Keratinocyte (primary cell): ENCODE measurements around the gene SLC17A7. TPM values are rescaled to one million over a fixed set of nuclear protein-coding genes. Genes with fewer than 3 reads are reported as not detected.

ENCODE experiments used
- DNase-seq: peaks from one replicate; pipeline ENCODE4 v3.0.0-alpha.2; 2011; ENCODE audit warnings: low read depth, missing footprints, low spot score
- FAIRE-seq: peaks from 2 replicates; lab custom pipeline; 2011; peaks lifted over from hg19 to GRCh38; lab: Jason Lieb, UNC
- H2AFZ ChIP-seq: 2 replicates; pipeline ENCODE4 v1.6.0; 2012; ENCODE audit warnings: low read length, control low read depth, inconsistent platforms; ENCODE audit not compliant: control insufficient read depth
- H3K27ac ChIP-seq: 2 replicates; pipeline ENCODE4 v1.5.1; 2011; ENCODE audit warnings: low read length; ENCODE audit not compliant: control insufficient read depth, insufficient read depth
- H3K27me3 ChIP-seq: 3 replicates; pipeline ENCODE4 v1.6.0; 2011; ENCODE audit warnings: low read length; ENCODE audit not compliant: control insufficient read depth, insufficient read depth; ENCODE audit errors: extremely low read depth
- H3K36me3 ChIP-seq, 2 experiments: 2 replicates in 1 of 2; 3 replicates in 1 of 2; pipeline ENCODE4 v1.5.1; 2011; ENCODE audit warnings: low read length in 2 of 2, mild to moderate bottlenecking in 1 of 2; ENCODE audit not compliant: control insufficient read depth in 2 of 2, insufficient read depth in 2 of 2; ENCODE audit errors: extremely low read depth in 1 of 2
- H3K4me1 ChIP-seq: 3 replicates; pipeline ENCODE4 v1.5.1; 2011; ENCODE audit warnings: low read length; ENCODE audit not compliant: control insufficient read depth, insufficient read depth; ENCODE audit errors: extremely low read depth
- H3K4me2 ChIP-seq: 3 replicates; pipeline ENCODE4 v1.6.0; 2011; ENCODE audit warnings: low read depth, low read length; ENCODE audit not compliant: control insufficient read depth, insufficient read depth; ENCODE audit errors: extremely low read depth
- H3K4me3 ChIP-seq, 3 experiments: fragments of 200-600 bp in 1 of 3; sonication (generic) in 1 of 3; 2 replicates in 2 of 3; 3 replicates in 1 of 3; pipeline ENCODE4 v1.5.1; 2011 to 2016; ENCODE audit warnings: low read length in 3 of 3, mild to moderate bottlenecking in 3 of 3, control low read depth in 2 of 3, inconsistent platforms in 1 of 3, low read depth in 1 of 3, mixed read lengths in 1 of 3, mixed run types in 1 of 3, moderate library complexity in 1 of 3; ENCODE audit not compliant: control insufficient read depth in 2 of 3, insufficient read depth in 2 of 3; ENCODE audit errors: extremely low read depth in 1 of 3
- H3K79me2 ChIP-seq: 2 replicates; pipeline ENCODE4 v1.6.0; 2012; ENCODE audit warnings: low read length; ENCODE audit not compliant: control insufficient read depth, insufficient read depth
- H3K9ac ChIP-seq: 3 replicates; pipeline ENCODE4 v1.6.0; 2011; ENCODE audit warnings: low read length; ENCODE audit not compliant: control insufficient read depth, insufficient read depth; ENCODE audit errors: extremely low read depth
- H3K9me1 ChIP-seq: 3 replicates; pipeline ENCODE4 v1.6.0; 2011; ENCODE audit warnings: low read length; ENCODE audit not compliant: control insufficient read depth, insufficient read depth; ENCODE audit errors: extremely low read depth
- H3K9me3 ChIP-seq: 2 replicates; pipeline ENCODE4 v1.5.1; 2012; ENCODE audit warnings: low read depth, low read length; ENCODE audit not compliant: control insufficient read depth
- H4K20me1 ChIP-seq: 3 replicates; pipeline ENCODE4 v1.6.0; 2011; ENCODE audit warnings: low read length; ENCODE audit not compliant: control insufficient read depth, insufficient read depth; ENCODE audit errors: extremely low read depth
- CTCF ChIP-seq, 3 experiments: IDR thresholded peaks in 1 of 3; conservative IDR thresholded peaks in 1 of 3; optimal IDR thresholded peaks in 1 of 3; 2 replicates in 2 of 3; 3 replicates in 1 of 3; pipeline versions ENCODE3 to v1.5.1; 2011; ENCODE audit warnings: low read length in 3 of 3, mild to moderate bottlenecking in 3 of 3, moderate library complexity in 2 of 3, control low read depth in 1 of 3, inconsistent platforms in 1 of 3; ENCODE audit not compliant: insufficient read depth in 2 of 3; ENCODE audit errors: extremely low read depth in 1 of 3
- EZH2 ChIP-seq: IDR thresholded peaks from one replicate; pipeline ENCODE4 v1.6.1; 2012; ENCODE audit warnings: inconsistent platforms, mild to moderate bottlenecking, low read length, moderate library complexity
- dilution Hi-C: fragments of 300-500 bp; cut with MboI; formaldehyde crosslinking; loops from one replicate; pipeline ENCODE4 v1.7.0; 2020; ENCODE audit warnings: low sequenced_read_pairs; ENCODE audit not compliant: extremely low pct_ligation_motif_present
- polyA plus RNA-seq, 5 experiments: library from polyadenylated mRNA; depleted of rRNA in 3 of 5; stranded (reverse) in 3 of 5; stranded (forward) in 1 of 5; unstranded in 1 of 5; fragments of >200 nt; gene quantifications; 1 replicate in 1 of 5; 2 replicates in 3 of 5; 3 replicates in 1 of 5; pipeline versions ENCODE4 v1.2.1 to v1.2.3, GENCODE V29; 2011 to 2012; ENCODE audit warnings: missing spikeins in 2 of 5, low read depth in 1 of 5, low replicate concordance in 1 of 5

SLC17A7 gene
- polyA plus RNA-seq, 1 donor (not counting 4 experiments of a cell fraction or from before 2014, with no cell fraction given) = 0.04 TPM

- H3K9ac ChIP-seq = no peak overlapping the region
- no peak overlapping the region for H3K4me2 ChIP-seq
- no peak overlapping the region for H3K4me3 ChIP-seq
- peaks cover 17% of the 10 kb centered on the region for H3K27me3 ChIP-seq
- FAIRE-seq (no peak), DNase-seq (no peak)
- TF ChIP-seq CTCF (optimal IDR thresholded peaks at IDR 0.05 in 1 of 3, IDR thresholded peaks at IDR 0.05 in 1 of 3, conservative IDR thresholded peaks at IDR 0.05 in 1 of 3; ENCODE audit: extremely low read depth in 1 of 3, insufficient read depth in 2 of 3, low read length in 3 of 3) = no peak
- H4K20me1 ChIP-seq = no peaks in the 10 kb centered on the region
- H3K36me3 ChIP-seq = no peaks in the 10 kb centered on the region
- no peak overlapping the region for H3K27ac ChIP-seq
- no peaks in the 10 kb centered on the region for H3K9me1 ChIP-seq
- peaks cover 3% of the 10 kb centered on the region for H3K4me1 ChIP-seq
- H3K9me3 ChIP-seq = no peaks in the 10 kb centered on the region
- H3K79me2 ChIP-seq = no peaks in the 10 kb centered on the region
- no peak overlapping the region for H2AFZ ChIP-seq
- dilution Hi-C loops = no loop called here
Observed at GRCh38 chr19:49393881-49394280, 47.4 kb downstream of the SLC17A7 start.

GRCh38 chr19:49391581-49392399 lies 49.5 kb downstream of the SLC17A7 start:
- no peaks in the 10 kb centered on the region for H3K9me1 ChIP-seq
- H3K79me2 ChIP-seq = no peaks in the 10 kb centered on the region
- no peak overlapping the region for H3K4me2 ChIP-seq
- H3K27me3 ChIP-seq = peaks cover 11% of the 10 kb centered on the region
- no peak overlapping the region for H3K27ac ChIP-seq
- peak; percentile 89 for FAIRE-seq
- no peak overlapping the region for H3K9ac ChIP-seq
- dilution Hi-C loops = no loop called here
- no peaks in the 10 kb centered on the region for H4K20me1 ChIP-seq
- TF ChIP-seq EZH2 = no peak
- peak; percentile 85 to 96 (median 89) for TF ChIP-seq CTCF (optimal IDR thresholded peaks at IDR 0.05 in 1 of 3, IDR thresholded peaks at IDR 0.05 in 1 of 3, conservative IDR thresholded peaks at IDR 0.05 in 1 of 3; ENCODE audit: extremely low read depth in 1 of 3, insufficient read depth in 2 of 3, low read length in 3 of 3)
- no peak overlapping the region for H2AFZ ChIP-seq
- DNase-seq = peak; percentile 40
- H3K9me3 ChIP-seq = no peaks in the 10 kb centered on the region
- H3K4me3 ChIP-seq = no peak overlapping the region
- H3K36me3 ChIP-seq = no peaks in the 10 kb centered on the region
- H3K4me1 ChIP-seq = peaks cover 3% of the 10 kb centered on the region
